ENCODE data around the gene LRCH1. TPM values are rescaled to one million over a fixed set of nuclear protein-coding genes. Genes with fewer than 3 reads are reported as not detected.

The LRCH1 gene
- total and polyA plus RNA-seq, 2 of the 13 experiments (the other 11 are each of a cell fraction or from before 2014, with no cell fraction given) = 4.1 to 12.6 TPM

- TF ChIP-seq MEIS2 (CRISPR knock-in tag; IDR thresholded peaks at IDR 0.05) (no peak), SOX13 (IDR thresholded peaks at IDR 0.05) (no peak), SOX13 (CRISPR knock-in tag; conservative IDR thresholded peaks at IDR 0.05 in 1 of 2, IDR thresholded peaks at IDR 0.05 in 1 of 2) (0 out of 4 replicates have a peak, but pooled peaks of 1 of the 2 experiments have one; percentile 2), ZNF513 (CRISPR knock-in tag; conservative IDR thresholded peaks at IDR 0.05) (no peak), ZGPAT (CRISPR knock-in tag; IDR thresholded peaks at IDR 0.05) (no peak), PAXIP1 (CRISPR knock-in tag; conservative IDR thresholded peaks at IDR 0.05) (no peak), ZNF800 (CRISPR knock-in tag; IDR thresholded peaks at IDR 0.05) (no peak; the same call in 1 of the 2 replicates), ZHX2 (IDR thresholded peaks at IDR 0.05; ENCODE audit: low read depth) (no peak; the same call in 1 of the 2 replicates), ZHX2 (CRISPR knock-in tag; IDR thresholded peaks at IDR 0.05; ENCODE audit: borderline replicate concordance) (no peak), CHCHD3 (CRISPR knock-in tag; IDR thresholded peaks at IDR 0.05) (no peak), ZNF670 (CRISPR knock-in tag; IDR thresholded peaks at IDR 0.05; ENCODE audit: borderline replicate concordance) (no peak), RFX3 (CRISPR knock-in tag; IDR thresholded peaks at IDR 0.05) (no peak), BRD4 (CRISPR knock-in tag; IDR thresholded peaks at IDR 0.05) (no peak)
Measured at GRCh38 chr13:46553886-46554858, 1.2 kb downstream of the LRCH1 start (continued).

All from HepG2 (cell line).